HG03558 (cell line): Measurements from ENCODE around the gene PTGR2.
"Not testable (repeated sequence)": the region's sequence is repeated elsewhere in the genome, so short reads cannot be mapped to it uniquely, and the experiment has no call there.

Source experiments
- ATAC-seq: cut with Tn5 transposase; IDR thresholded peaks from one replicate; pipeline ENCODE4 v1.9.1; 2021; ENCODE audit warnings: moderate number of reproducible peaks; ENCODE audit not compliant: unreplicated experiment; ENCODE audit errors: extremely low read depth

The PTGR2 gene

DNA sequence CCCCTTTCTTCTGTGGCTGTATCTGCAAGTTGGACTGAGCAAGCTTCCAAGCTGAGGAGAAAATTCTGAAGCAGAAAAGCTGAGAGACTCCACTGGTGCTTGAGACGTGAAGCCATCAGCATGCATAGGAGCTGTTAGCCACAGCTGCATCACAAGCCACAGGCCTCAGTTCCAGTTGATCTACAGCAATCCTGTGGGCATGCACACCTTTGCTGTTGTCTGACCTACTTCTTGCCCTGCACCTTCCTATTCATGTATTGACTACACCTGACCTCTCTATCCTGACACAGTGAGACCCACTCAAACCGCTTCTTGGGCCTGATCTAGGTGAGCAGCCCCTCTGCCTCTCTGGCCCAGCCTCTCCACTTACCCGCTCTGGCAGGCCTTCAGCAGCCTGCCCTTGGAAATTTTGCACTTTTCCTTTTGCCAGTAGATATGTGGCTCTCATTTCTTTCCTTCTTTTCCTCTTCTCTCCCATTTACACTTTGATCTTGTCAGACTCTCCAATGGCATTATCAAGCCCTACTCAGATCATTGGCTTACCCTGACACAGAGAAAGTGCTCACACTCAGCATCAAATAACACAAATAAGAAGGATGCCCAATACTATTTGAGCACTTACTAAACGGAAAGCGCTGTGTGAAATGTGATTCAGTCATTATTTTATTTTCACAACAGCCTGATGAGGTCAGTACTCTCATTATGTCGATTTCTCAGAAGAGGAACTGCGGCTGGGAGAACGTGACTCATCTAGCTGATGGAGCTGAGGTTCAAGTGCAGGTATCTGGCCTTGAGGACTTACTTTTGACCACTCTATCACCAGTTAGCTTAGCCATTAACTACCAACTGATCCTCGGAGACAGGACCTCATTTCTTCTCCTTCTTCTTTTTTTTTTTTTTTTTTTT lies 21.9 kb upstream of the PTGR2 start:
- ATAC-seq = peak; percentile 62

- ATAC-seq = no peak
These were observed 18.6 kb upstream of the PTGR2 start for GRCh38 chr14:73833034-73833433.

GRCh38 chr14:73833530-73834260 lies 17.9 kb upstream of the PTGR2 start:
- ATAC-seq = no peak

- no peak for ATAC-seq
These were observed 17.4 kb upstream of the PTGR2 start for GRCh38 chr14:73834261-73834625.

DNA sequence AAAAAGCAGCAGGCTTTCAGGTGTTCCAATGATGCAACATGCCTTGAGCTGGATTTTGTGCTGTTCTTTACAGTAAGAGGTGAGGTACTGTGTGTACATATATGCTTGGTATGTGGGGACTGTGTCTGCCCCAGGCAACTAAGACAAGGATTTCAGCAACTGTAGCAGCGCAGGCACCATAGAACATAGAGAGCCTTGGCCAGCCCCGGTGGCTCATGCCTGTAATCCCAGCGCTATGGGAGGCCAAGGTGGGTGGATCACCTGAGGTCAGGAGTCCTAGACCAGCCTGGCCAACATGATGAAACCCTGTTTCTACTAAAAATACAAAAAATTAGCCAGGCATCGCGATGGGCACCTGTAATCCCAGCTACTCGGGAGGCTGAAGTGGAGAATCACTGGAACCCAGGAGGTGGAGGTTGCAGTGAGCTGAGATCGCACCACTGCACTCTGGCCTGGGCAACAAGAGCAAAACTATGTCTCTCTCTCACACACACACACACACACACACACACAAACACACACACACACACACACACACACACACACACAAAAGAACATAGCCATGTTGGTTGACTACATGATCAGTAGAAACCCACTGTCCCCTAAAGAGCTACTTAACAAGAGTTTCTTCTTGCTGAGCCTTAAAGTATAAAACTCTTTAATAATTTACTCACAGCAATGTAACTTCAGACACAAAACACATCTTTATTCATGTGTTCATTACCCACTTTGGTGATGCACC lies 13.2 kb upstream of the PTGR2 start:
- not testable (repeated sequence) for ATAC-seq

DNA sequence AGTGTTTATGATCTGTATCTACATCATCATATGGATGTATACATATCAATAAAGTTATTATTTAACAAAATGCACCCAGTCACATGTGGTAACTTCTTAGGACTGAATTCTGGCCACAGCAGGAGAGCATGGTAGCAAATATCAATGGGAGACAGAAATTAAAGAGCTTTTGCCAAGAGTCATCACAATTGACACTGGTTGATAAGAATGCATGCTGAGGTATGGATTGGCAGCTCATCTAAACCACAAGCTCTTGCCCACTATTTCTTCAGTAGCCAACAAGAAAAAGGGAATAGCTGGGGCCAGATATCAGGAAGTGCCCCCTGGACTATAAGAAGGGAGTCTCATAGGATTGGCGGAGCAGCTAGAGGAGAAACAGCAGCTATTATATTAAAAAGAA lies 9.4 kb upstream of the PTGR2 start:
- ATAC-seq = no peak

- ATAC-seq = no peak
These were observed 8.8 kb upstream of the PTGR2 start for GRCh38 chr14:73842851-73843250.

- ATAC-seq = no peak
These were observed 8.3 kb upstream of the PTGR2 start for GRCh38 chr14:73843296-73843695.

DNA sequence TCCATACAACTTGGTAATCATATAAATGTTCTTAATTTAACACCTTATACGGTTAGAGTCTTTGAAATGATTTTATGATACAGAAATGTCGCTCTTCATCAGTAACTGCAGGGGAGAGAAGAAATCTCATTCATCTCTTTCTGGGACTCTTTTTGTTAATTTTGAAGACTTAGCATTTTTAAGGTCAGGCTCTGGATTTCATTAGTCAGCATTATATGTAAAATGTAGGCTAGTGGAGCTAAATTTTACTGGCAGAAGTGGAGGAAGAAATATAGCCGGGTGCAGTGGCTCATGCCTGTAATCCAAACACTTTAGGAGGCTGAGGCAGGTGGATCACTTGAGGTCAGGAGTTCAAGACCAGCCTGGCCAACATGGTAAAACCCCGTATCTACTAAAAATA lies 4.7 kb upstream of the PTGR2 start:
- no peak for ATAC-seq

- ATAC-seq = no peak
These were observed 631 bp upstream of the PTGR2 start for GRCh38 chr14:73851000-73851399.

DNA sequence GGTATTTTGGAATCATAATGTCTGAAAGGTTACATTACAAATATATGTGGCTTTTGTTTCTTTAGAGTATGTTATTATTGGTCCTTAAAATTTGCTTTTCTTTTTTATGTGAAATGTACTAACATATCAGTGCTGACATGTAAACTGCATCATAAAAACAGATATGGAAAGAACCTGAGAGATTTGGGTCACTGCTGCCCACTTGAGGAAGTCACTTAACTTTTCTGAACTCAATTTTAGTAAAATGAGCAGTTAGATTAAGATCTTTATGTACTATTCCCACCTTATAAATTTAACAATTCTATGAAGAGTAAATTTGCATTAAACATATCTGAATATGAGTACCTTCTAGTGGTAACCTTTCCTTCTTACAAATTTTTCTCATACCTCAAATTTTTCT lies 7.5 kb downstream of the PTGR2 start:
- ATAC-seq = no peak

GRCh38 chr14:73861073-73861472 lies 9.4 kb downstream of the PTGR2 start:
- no peak for ATAC-seq

DNA sequence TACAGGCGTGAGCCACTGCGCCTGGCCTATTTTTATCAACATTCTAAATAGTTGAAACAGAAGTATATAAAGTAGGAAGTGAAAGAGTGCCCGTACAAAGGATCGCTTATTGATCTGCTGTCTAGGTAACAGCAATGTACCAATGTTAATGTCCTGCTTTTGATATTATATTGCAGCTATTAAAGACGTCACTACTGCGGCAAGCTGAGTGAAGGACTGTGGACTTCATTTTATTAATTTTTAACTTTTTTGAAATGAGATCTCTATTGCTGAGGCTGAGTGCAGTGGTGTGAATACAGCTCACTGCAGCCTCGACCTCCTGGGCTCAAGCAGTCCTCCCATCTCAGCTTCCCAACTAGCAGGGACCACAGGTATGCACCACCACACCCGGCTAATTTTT lies 10.8 kb downstream of the PTGR2 start:
- ATAC-seq = no peak

DNA sequence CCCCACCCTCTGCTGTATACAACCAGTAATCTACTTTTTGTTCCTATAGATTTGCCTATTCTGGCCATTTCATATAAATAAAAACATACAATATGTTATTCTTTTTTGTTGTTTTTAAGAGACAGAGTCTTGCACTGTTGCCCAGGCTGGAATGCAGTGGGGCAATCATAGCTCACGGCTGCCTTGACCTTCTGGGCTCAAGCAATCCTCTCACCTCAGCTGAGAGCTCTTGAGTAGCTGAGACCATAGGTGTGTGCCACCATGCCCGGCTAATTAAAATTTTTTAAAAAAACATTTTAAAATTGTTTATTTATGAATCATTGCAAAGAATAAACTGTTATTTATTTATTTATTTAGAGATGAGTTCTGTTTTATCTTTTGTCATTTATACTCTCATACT lies 11.6 kb downstream of the PTGR2 start:
- no peak for ATAC-seq

- no peak for ATAC-seq
These were observed 14.0 kb downstream of the PTGR2 start for GRCh38 chr14:73865534-73866113.

DNA sequence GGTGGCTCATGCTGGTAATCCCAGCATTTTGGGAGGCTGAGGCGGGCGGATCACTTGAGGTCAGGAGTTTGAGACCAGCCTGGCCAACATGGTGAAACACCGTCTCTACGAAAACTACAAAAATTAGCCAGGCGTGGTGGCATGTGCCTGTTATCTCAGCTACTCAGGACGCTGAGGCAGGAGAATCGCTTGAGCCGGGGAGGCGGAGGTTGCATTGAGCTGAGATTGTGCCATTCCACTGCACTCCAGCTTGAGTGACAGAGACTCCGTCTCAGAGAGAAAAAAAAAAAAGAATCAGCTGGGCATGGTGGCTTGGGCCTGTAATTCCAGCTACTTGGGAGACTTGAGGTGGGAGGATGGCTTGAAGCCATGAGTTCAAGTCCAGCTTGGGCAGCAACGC lies 18.1 kb downstream of the PTGR2 start:
- not testable (repeated sequence) for ATAC-seq

GRCh38 chr14:73870525-73871235 lies 19.0 kb downstream of the PTGR2 start:
- ATAC-seq = no peak

DNA sequence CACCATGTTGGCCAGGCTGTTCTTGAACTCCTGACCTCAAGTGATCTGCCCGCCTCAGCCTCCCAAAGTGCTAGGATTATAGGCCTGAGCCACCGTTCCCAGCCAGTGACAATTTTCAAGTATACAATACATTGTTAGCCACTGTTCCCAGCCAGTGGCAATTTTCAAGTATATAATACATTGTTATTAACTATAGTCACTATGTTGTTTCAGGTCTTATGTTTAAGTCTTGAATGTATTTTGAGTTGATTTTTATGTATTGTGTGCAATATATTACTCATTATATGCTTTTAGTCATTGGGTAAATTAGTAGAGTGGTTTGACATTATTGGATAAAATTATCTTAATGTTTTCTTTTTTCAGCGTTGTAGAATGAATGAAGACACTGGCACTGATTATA lies 22.0 kb downstream of the PTGR2 start:
- no peak for ATAC-seq

- no peak for ATAC-seq
These were observed 26.2 kb downstream of the PTGR2 start for GRCh38 chr14:73877790-73878189.

GRCh38 chr14:73878436-73878835 lies 26.8 kb downstream of the PTGR2 start:
- no peak for ATAC-seq
